WTC11 (cell line): ENCODE data around the gene C11orf21.

ENCODE experiments used
- ATF2 ChIP-seq: sonication (generic); formaldehyde crosslinking; IDR thresholded peaks from 2 replicates; pipeline ENCODE4 v1.8.1; 2022; ENCODE audit warnings: low read depth, missing genetic modification reagents, borderline replicate concordance
- KAT7 ChIP-seq: sonication (generic); formaldehyde crosslinking; IDR thresholded peaks from 2 replicates; pipeline ENCODE4 v1.8.1; 2023; ENCODE audit warnings: missing genetic modification reagents, mild to moderate bottlenecking, borderline replicate concordance

- TF ChIP-seq KAT7 (CRISPR knock-in tag) (no peak), ATF2 (CRISPR knock-in tag) (no peak)
These were observed 36.3 kb downstream of the C11orf21 start for GRCh38 chr11:2265396-2265795.
